ENCODE results near the gene R3HCC1L.

The R3HCC1L gene

DNA sequence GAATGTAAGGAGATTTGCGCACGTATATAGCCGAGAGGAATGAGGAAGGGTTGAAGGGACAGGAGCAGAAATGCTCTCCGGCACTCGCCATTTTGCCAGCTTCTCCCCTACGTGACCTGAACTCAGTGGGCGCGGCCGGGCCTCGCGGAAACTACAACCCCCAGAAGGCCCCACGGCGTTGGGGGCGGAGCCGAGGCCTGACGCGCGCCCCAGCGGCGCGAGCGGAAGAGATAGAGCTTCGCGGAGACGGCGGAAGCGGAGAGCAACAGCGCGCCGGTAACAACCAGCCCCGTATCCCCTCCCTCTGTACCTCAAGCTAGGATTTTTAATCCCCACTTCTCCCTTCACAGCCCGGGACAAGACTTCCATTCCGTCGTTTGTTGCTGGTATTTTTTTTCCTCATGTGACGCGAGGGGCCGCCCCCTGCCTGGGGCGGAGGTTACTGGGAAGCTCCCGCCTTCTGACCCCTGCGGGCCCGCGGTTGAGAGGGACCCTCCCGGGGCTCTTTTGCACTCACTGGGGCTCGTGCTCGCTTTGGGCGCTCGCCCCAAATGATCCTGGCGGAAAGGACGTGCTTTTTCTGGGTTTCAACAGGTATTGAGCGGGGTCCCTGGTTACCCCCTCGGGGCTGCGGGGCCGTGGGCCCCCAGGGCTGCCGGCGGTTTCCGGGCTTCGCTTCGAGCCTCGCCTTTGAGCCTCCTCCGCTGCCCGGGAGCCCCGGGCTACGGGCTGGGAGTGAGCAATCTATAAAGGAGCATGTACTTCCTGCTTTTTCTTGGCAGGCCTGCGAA, at the start of gene R3HCC1L:
TSS of gene R3HCC1L (plus strand) at position 227 of the 791 bp plus-strand sequence. CDS start 73,458 bp downstream, outside the sequence.
- peak; percentile 80 for DNase-seq (ENCODE audit: low spot score)

GRCh38 chr10:98085238-98085637, 49.2 kb upstream of the R3HCC1L start:
- DNase-seq (ENCODE audit: low spot score), result no peak

- no peak for DNase-seq (ENCODE audit: low spot score)
These were observed 47.4 kb upstream of the R3HCC1L start for GRCh38 chr10:98086837-98087708.

GRCh38 chr10:98088186-98088971, 46.1 kb upstream of the R3HCC1L start:
- peak; percentile 14 for DNase-seq (ENCODE audit: low spot score)

- DNase-seq (ENCODE audit: low spot score), result no peak
These were observed 43.6 kb upstream of the R3HCC1L start for GRCh38 chr10:98090822-98091221.

DNA sequence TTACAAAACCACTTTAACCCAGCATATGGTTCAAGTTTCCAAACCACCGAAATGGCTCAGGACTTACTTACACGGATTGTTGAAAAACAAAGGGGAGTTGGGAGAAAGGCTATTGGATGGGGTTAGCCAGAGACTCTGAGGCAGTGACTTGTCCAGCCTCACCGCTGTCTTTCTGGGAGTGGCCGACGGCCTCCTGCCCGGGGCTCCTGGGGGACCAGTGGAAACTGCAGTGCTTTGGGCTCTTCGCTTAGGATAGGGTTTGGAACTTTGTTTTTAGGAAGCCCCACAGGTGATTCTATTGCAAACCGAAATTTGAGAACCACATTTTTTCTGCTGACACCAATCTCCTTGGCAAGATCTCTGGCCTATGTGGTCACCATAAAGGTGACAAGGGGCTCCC, 38.1 kb upstream of the R3HCC1L start:
- DNase-seq (ENCODE audit: low spot score), result no peak

DNA sequence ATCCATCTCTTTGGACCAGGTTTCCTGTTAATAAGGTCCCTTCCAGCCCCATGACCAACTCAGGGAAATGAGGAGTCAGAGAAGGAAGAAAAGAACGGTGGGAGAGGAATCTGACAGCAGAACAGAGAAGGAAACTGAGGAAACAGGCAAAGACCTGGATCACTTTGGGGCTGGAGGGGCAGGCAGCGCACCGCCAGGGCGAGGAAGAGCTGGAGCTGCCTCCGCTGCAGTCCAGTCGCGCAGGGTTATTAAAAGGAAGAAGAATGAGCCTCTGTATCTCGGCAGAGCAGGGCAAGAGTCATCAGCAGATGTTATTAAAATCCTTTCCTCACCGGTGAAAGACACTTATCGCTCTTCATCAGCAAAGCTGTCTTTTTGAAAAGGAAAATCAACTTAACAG, 37.7 kb upstream of the R3HCC1L start:
- DNase-seq (ENCODE audit: low spot score), result no peak

- DNase-seq (ENCODE audit: low spot score), result no peak
These were observed 37.3 kb upstream of the R3HCC1L start for GRCh38 chr10:98097175-98097574.

DNA sequence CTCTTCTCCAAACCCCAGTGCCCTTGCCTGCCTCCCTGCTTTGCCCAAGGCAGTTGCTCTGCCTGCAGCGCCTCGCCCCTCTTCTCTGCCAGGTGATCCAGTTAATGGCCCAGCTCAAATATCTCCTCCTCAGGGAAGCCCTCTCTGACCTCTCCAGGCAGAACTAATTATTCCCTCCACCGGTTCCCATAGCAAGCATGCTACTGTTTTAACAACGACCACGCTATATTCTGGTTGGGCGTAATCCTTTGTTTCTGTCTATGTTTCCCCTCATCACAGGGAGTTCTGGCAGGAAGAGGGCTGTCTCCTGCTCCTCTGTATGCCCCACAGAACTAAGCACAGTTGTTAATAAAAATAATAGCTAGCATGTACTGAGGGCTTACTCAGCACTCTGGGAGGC, 36.8 kb upstream of the R3HCC1L start:
- DNase-seq (ENCODE audit: low spot score), result no peak

GRCh38 chr10:98098247-98098646, 36.2 kb upstream of the R3HCC1L start:
- no peak for DNase-seq (ENCODE audit: low spot score)

- DNase-seq (ENCODE audit: low spot score), result no peak
These were observed 34.0 kb upstream of the R3HCC1L start for GRCh38 chr10:98100476-98100875.

DNA sequence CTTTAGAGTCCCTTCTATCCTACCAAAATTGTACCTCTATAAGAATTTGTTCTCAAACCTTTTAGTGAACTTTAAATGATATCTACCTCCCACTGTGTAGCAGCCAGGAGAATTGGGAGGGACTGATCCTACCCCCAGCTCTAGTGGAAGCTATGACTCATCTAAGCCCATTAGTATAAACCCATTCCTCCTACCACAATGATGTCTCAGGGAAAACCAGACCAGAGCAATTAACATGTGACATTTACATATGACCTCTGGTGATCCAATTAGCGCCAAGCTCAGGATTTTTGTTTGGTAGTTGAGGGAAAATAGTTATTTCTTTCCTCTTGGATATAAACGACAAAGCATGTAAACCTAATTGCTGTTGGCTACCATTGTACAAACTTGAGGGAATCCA, 33.1 kb upstream of the R3HCC1L start:
- DNase-seq (ENCODE audit: low spot score), result no peak

DNA sequence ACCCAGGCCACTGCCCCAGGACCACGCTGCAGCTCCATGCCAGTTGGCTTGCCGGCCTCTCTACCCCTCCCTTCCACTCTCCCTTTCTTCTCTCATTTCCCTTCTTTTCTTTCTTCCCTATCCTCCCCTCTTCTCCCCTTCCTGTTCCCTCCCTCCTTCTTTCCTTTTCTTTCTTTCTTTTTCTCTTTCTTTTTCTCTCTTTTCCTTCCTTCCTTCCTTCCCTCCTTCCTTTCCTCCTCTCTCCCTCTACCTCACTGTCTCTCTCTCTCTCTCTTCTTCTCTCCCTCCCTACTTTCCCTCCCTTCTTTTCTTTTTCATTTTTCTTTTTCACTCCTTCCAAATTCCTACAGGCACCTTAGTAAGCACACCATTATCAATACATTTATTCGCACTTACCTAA, 30.3 kb upstream of the R3HCC1L start:
- DNase-seq (ENCODE audit: low spot score), result no peak

- DNase-seq (ENCODE audit: low spot score), result no peak
These were observed 27.9 kb upstream of the R3HCC1L start for GRCh38 chr10:98106531-98106930.

- peak; percentile 28 for DNase-seq (ENCODE audit: low spot score)
These were observed 26.6 kb upstream of the R3HCC1L start for GRCh38 chr10:98107644-98108430.

- DNase-seq (ENCODE audit: low spot score), result no peak
These were observed 24.1 kb upstream of the R3HCC1L start for GRCh38 chr10:98110356-98110755.

DNA sequence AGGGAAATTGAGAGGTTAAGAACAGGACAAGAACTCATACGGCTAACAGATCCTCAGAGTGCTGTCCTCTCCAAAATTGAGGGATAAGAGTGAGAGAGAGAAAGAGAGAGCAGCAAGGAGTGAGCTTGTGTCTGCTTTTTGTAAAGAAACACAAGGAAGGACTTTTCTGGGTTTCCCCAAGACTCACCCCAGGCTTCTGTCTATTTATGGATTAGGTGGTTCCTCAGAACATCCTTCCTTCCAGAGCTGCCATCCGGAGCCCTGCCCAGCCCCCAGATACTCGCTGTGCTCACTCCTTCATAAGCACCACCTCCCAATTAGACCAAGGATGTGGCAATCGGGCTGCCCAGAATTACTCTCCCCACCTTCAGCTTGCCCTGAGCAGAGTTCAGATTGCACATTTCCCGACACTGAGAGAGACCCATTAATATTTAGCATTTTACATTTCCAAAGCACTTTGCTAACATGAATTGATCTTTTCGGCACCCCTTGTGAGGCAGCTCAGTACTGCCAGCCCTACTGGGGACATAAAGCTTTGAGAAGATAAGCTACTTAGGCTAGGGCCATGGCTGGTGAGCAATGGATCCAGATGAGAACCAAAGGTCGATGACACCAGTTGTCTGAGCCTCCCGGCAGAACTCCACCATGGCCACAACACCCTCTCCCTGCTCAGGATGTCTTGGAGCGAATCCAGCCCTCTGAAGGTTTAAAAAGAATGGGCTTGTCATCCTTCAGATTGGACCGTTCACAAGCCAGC, 19.2 kb upstream of the R3HCC1L start:
- no peak for DNase-seq (ENCODE audit: low spot score)

- DNase-seq (ENCODE audit: low spot score), result no peak
These were observed 14.6 kb upstream of the R3HCC1L start for GRCh38 chr10:98119891-98120290.

DNA sequence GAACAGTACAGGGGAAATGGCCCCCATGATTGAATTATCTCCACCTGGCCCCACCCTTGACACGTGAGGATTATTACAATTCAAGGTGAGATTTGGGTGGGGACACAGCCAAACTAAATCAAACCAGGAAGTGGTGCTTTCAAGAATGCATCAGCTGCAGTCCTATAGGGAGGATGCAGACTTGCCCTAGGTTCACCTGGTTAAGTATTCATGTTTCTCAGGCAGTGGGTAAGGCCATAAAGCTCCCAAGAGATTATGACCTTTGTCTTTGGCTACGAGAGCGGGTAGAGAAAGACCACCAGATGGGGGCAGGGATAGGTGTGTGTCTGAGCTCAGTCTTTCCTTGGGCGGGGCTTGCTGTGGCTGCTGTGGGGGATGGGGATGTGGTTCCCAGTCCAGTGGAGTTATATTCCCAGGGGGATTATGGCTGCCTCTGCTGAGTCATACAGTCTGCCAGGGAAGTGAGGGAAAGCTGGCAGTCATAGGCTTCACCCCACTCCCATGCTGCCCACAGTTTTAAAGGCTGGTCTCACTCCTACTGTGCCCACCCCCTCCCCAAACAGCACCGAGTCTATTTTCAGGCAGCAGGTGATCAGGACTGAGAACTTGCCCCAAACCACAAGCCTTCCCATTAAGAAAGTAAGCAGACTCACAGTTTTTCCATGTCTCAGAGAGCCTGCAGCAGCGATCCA, 8.4 kb upstream of the R3HCC1L start:
- no peak for DNase-seq (ENCODE audit: low spot score)

DNA sequence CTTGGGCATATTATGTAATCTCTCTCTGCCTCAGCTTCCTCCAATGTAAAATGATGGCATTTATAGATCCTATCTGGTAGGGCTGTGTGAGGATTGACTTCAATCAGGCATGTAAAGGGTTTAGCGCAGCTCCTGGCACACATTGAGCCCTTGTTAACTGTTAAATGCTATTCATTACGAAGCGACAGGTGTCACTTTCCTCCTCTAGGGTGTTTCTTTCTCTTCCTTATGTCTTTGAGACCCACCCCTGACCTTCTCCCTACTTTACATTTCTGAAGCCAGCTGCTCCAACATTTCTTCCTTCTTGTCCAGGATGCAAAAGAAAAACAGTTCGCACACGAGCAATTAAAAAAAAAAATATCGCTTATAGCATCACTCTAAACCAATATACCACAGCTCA, 5.7 kb upstream of the R3HCC1L start:
- DNase-seq (ENCODE audit: low spot score), result no peak

All from pons (tissue), 1 donor.